Endothelial cell (in vitro differentiated cells): Measurements from ENCODE around the gene TUBA3D. TPM values are rescaled to one million over a fixed set of nuclear protein-coding genes. Genes with fewer than 3 reads are reported as not detected.
A peak's percentile ranks its signal among the peaks of the same experiment; 100 is the strongest.
"Not testable (repeated sequence)": the region's sequence is repeated elsewhere in the genome, so short reads cannot be mapped to it uniquely, and the experiment has no call there.

Experiments used
- DNase-seq: peaks from one replicate; pipeline ENCODE4 v3.0.0; 2021; ENCODE audit warnings: low spot score
- H3K27ac Mint-ChIP-seq: one replicate; pipeline ENCODE4 v1.8.0; 2021; ENCODE audit warnings: mixed read lengths, inconsistent platforms; ENCODE audit not compliant: unreplicated experiment
- H3K27me3 Mint-ChIP-seq: one replicate; pipeline ENCODE4 v1.8.0; 2021; ENCODE audit warnings: mild to moderate bottlenecking, moderate library complexity, mixed read lengths, inconsistent platforms; ENCODE audit not compliant: unreplicated experiment
- H3K36me3 Mint-ChIP-seq: one replicate; pipeline ENCODE4 v1.8.0; 2021; ENCODE audit warnings: mild to moderate bottlenecking, low read depth, mixed read lengths, inconsistent platforms; ENCODE audit not compliant: unreplicated experiment
- H3K4me1 Mint-ChIP-seq: one replicate; pipeline ENCODE4 v1.8.0; 2021; ENCODE audit warnings: mild to moderate bottlenecking, mixed read lengths, inconsistent platforms; ENCODE audit not compliant: unreplicated experiment
- H3K4me3 Mint-ChIP-seq: one replicate; pipeline ENCODE4 v1.8.0; 2021; ENCODE audit warnings: mild to moderate bottlenecking, mixed read lengths, inconsistent platforms; ENCODE audit not compliant: unreplicated experiment
- H3K9me3 Mint-ChIP-seq: one replicate; pipeline ENCODE4 v1.8.0; 2021; ENCODE audit warnings: mixed read lengths, inconsistent platforms; ENCODE audit not compliant: unreplicated experiment
- total RNA-seq: library from RNA; stranded (reverse); fragmentation: NEBNext Ultra II Directional; extraction: Animal tissue kit (Norgen Biotek cat#: 25700); gene quantifications from one replicate; pipeline ENCODE4 v1.2.1, GENCODE V29; 2021; ENCODE audit not compliant: unreplicated experiment
- TF ChIP-seq, protein P1 (sequence below): fragments of 200-600 bp; sonication (generic); IDR thresholded peaks from one replicate; pipeline ENCODE4 v1.5.0; 2021; ENCODE audit warnings: antibody characterized with exemption; ENCODE audit not compliant: unreplicated experiment

TUBA3D gene
- total RNA-seq, 1 donor from 2014 or later: not detected

- H3K9me3 Mint-ChIP-seq: no peaks in the 10 kb centered on the region
- no peak for DNase-seq
- H3K4me1 Mint-ChIP-seq: no peaks in the 10 kb centered on the region
- TF ChIP-seq, protein P1, sequence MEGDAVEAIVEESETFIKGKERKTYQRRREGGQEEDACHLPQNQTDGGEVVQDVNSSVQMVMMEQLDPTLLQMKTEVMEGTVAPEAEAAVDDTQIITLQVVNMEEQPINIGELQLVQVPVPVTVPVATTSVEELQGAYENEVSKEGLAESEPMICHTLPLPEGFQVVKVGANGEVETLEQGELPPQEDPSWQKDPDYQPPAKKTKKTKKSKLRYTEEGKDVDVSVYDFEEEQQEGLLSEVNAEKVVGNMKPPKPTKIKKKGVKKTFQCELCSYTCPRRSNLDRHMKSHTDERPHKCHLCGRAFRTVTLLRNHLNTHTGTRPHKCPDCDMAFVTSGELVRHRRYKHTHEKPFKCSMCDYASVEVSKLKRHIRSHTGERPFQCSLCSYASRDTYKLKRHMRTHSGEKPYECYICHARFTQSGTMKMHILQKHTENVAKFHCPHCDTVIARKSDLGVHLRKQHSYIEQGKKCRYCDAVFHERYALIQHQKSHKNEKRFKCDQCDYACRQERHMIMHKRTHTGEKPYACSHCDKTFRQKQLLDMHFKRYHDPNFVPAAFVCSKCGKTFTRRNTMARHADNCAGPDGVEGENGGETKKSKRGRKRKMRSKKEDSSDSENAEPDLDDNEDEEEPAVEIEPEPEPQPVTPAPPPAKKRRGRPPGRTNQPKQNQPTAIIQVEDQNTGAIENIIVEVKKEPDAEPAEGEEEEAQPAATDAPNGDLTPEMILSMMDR: no peak
- H3K4me3 Mint-ChIP-seq: no peak overlapping the region
- H3K27ac Mint-ChIP-seq: no peak overlapping the region
- peaks cover 4% of the 10 kb centered on the region for H3K36me3 Mint-ChIP-seq
- H3K27me3 Mint-ChIP-seq: peaks cover 7% of the 10 kb centered on the region
Measured at GRCh38 chr2:131521961-131522781, 46.3 kb downstream of the TUBA3D start.

DNA sequence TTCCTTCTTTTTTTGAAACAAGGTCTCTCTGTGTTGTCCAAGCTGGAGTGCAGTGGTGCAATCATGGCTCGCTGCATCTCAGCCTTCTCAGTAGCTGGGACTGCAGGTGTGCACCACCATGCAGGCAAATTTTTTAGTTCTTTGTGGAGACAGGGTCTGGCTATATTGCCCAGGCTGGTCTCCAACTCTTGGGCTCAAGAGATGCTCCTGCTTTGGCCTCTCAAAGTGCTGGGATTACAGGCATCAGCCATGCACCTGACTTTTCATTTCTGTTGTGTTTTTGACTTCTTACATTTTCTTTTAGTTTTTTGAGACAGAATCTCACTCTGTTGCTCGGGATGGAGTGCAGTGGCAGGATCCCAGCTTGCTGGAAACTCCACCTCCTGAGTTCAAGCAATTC is 49.3 kb downstream of the TUBA3D start:
- peaks cover 15% of the 10 kb centered on the region for H3K27me3 Mint-ChIP-seq
- not testable (repeated sequence) for H3K4me3 Mint-ChIP-seq, H3K4me1 Mint-ChIP-seq

GRCh38 chr2:131527131-131528001 is 51.4 kb downstream of the TUBA3D start, which contains the start of gene CCDC74A:
TSS of gene CCDC74A (plus strand) at chr2:131527888. CDS start at chr2:131527971, 83 bp downstream.
- peak; percentile 40 for DNase-seq
- Mint-ChIP-seq H3K4me3 (peak within 1 kb of the TSS; percentile 82), H3K27ac (peak within 1 kb of the TSS; percentile 61), H3K27me3 (peaks cover 10% of the 10 kb centered on the region)
- H3K9me3 Mint-ChIP-seq, H3K36me3 Mint-ChIP-seq, H3K4me1 Mint-ChIP-seq: not testable (repeated sequence)

More for the DNA sequence above, 49.3 kb downstream of the TUBA3D start:
- H3K27ac Mint-ChIP-seq, H3K9me3 Mint-ChIP-seq, DNase-seq, H3K36me3 Mint-ChIP-seq: not testable (repeated sequence)

GRCh38 chr2:131528981-131529863 is 53.3 kb downstream of the TUBA3D start:
- Mint-ChIP-seq H3K27me3 (peaks cover 10% of the 10 kb centered on the region), H3K4me3 (peak overlapping the region; percentile 15), H3K27ac (peak overlapping the region; percentile 75)
- DNase-seq, H3K9me3 Mint-ChIP-seq, H3K4me1 Mint-ChIP-seq, H3K36me3 Mint-ChIP-seq: not testable (repeated sequence)

GRCh38 chr2:131529864-131530445 is 54.0 kb downstream of the TUBA3D start:
- peak overlapping the region; percentile 75 for H3K27ac Mint-ChIP-seq
- peaks cover 10% of the 10 kb centered on the region for H3K27me3 Mint-ChIP-seq
- not testable (repeated sequence) for H3K4me1 Mint-ChIP-seq, H3K9me3 Mint-ChIP-seq, H3K36me3 Mint-ChIP-seq, H3K4me3 Mint-ChIP-seq, DNase-seq

- H3K36me3 Mint-ChIP-seq, DNase-seq, H3K27ac Mint-ChIP-seq, H3K4me3 Mint-ChIP-seq, H3K9me3 Mint-ChIP-seq, H3K4me1 Mint-ChIP-seq: not testable (repeated sequence)
- H3K27me3 Mint-ChIP-seq: peaks cover 10% of the 10 kb centered on the region
Measured at GRCh38 chr2:131530626-131531344, 54.9 kb downstream of the TUBA3D start.

- H3K4me1 Mint-ChIP-seq, H3K27me3 Mint-ChIP-seq, H3K9me3 Mint-ChIP-seq, H3K4me3 Mint-ChIP-seq, H3K36me3 Mint-ChIP-seq, DNase-seq, H3K27ac Mint-ChIP-seq: not testable (repeated sequence)
Measured at GRCh38 chr2:131531547-131532185, 55.7 kb downstream of the TUBA3D start.
